Measurements from ENCODE around the gene SVEP1.

SVEP1 gene

DNA sequence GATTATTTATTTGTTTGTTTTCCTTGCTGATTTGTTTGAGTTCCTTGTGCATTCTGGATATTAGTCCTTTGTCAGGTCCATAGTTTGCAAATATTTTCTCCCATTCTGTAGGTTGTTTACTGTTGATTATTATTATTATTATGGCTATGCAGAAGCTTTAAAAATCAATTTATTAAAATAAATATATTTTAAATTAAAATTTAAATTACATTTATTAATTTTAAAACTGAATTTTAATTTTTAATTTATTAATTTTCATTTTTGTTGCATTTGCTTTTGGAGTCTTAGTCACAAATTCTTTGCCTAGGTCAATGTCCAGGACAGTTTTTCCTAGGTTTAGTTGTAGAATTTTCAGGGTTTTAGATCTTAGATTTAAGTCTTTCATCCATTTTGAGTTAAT lies 50.9 kb downstream of the SVEP1 start:
- DNase-seq (ENCODE audit: low read depth), result no peak
- TF ChIP-seq, protein P1, sequence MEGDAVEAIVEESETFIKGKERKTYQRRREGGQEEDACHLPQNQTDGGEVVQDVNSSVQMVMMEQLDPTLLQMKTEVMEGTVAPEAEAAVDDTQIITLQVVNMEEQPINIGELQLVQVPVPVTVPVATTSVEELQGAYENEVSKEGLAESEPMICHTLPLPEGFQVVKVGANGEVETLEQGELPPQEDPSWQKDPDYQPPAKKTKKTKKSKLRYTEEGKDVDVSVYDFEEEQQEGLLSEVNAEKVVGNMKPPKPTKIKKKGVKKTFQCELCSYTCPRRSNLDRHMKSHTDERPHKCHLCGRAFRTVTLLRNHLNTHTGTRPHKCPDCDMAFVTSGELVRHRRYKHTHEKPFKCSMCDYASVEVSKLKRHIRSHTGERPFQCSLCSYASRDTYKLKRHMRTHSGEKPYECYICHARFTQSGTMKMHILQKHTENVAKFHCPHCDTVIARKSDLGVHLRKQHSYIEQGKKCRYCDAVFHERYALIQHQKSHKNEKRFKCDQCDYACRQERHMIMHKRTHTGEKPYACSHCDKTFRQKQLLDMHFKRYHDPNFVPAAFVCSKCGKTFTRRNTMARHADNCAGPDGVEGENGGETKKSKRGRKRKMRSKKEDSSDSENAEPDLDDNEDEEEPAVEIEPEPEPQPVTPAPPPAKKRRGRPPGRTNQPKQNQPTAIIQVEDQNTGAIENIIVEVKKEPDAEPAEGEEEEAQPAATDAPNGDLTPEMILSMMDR (conservative IDR thresholded peaks at IDR 0.05; ENCODE audit: low read depth, low read length), result no peak
- no peak overlapping the region for H3K4me3 ChIP-seq (ENCODE audit: low read depth, low read length)

DNA sequence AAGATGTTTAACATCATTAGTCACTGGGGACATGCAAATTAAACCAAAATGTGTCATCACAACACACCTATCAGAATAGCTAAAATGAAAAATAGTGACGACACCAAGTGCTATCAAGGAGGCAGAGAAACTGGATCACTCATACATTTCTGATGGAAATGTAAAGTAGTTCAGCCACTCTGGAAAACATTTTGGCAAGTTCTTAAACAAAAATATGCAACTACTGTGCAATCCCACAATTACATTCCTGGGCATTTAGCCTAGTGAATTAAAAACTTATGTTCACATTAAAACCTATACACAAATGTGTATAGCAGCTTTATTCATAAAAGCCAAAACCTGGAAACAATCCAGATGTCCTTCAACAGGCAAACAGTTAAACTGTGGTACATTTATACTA lies 53.1 kb downstream of the SVEP1 start:
- H3K4me3 ChIP-seq (ENCODE audit: low read depth, low read length), result no peak overlapping the region
- peak; percentile 77 for DNase-seq (ENCODE audit: low read depth)
- TF ChIP-seq, protein P1 (conservative IDR thresholded peaks at IDR 0.05; ENCODE audit: low read depth, low read length), result no peak

DNA sequence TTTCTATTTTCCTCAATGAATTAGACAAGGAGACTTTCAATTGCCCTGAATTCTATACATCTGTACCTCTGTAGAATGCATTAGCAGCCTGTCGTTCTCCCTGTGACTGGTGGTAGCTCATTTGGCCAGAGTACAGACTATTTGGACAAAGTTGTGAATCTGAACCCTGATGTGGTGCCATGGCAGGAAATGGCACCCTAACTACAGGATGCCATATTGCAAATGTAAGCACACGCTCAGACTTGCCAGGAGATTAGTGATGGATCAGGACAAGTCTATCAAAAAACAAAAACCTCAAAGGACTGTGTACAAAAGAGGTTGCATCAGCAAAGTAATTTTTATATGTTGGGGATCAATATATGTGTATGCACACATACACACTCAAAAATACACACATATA lies 58.3 kb downstream of the SVEP1 start:
- DNase-seq (ENCODE audit: low read depth), result no peak
- TF ChIP-seq, protein P1 (conservative IDR thresholded peaks at IDR 0.05; ENCODE audit: low read depth, low read length), result no peak

DNA sequence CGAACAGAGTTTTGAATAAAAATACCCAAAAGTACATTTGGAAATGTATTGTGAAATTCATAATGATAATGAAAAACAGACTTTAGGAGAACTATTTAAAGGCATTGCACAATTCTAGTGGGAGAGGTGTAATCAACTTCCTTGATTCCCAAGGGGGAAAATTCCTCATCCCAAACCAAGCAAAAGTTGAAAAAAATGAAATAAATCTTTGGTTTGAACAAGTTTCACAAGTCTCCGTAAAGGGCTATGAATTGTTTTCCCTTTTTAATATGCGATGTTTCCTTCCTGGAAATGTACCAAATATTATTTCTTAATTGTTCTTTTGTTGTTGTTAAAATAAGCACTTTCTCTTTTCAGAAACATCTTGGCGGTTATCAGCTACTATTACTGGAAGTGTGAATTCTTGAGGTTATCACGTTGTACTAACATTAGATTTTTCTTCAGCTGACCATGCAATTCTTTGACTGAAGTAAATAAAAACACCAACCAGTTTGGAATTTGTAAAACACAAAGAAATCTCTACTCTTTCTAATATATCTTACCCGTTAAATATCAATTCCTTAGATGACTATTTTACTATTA lies 59.3 kb downstream of the SVEP1 start:
- TF ChIP-seq, protein P1 (conservative IDR thresholded peaks at IDR 0.05; ENCODE audit: low read depth, low read length), result no peak
- peak; percentile 68 for DNase-seq (ENCODE audit: low read depth)
- H3K4me3 ChIP-seq (ENCODE audit: low read depth, low read length), result no peak overlapping the region

More for the DNA sequence above, 58.3 kb downstream of the SVEP1 start:
- no peak overlapping the region for H3K4me3 ChIP-seq (ENCODE audit: low read depth, low read length)

DNA sequence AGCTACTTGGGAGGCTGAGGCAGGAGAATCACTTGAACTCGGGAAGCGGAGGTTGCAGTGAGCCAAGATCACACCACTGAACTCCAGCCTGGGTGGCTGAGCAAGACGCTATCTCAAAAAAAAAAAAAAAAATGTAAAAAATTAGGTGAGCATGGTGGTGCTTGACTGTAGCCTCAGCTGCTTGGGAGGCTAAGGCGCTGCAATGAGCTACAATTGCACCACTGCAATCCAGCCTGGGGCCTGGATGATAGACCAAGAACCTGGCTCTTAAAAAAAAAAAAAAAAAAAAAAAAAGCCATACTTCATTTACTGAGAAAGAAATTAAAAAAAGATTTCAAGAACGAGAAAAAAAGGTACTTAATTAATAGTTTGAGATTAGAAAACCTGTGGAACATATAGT lies 62.1 kb downstream of the SVEP1 start:
- TF ChIP-seq, protein P1 (conservative IDR thresholded peaks at IDR 0.05; ENCODE audit: low read depth, low read length), result no peak
- no peak for DNase-seq (ENCODE audit: low read depth)
- H3K4me3 ChIP-seq (ENCODE audit: low read depth, low read length), result no peak overlapping the region

DNA sequence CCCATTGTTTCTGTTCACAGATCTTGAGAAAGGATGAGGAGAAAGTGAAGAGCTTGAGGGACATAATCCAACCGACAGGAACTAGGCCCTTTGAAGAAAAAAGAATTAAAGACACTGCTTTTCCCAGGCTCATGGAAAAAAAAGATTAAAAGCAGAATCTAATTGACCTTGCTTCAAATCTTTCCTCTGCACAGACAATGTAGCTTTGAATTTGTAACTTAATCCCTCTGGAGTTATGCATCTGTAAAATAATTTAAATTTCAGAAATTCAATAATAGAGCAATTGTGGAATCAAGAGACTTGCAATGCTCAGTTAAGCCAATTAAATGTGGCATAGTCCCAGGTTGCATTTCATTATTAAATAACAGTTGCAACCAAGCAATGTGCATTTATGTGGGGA lies 64.6 kb downstream of the SVEP1 start:
- DNase-seq (ENCODE audit: low read depth), result no peak
- H3K4me3 ChIP-seq (ENCODE audit: low read depth, low read length), result no peak overlapping the region
- TF ChIP-seq, protein P1 (conservative IDR thresholded peaks at IDR 0.05; ENCODE audit: low read depth, low read length), result no peak

DNA sequence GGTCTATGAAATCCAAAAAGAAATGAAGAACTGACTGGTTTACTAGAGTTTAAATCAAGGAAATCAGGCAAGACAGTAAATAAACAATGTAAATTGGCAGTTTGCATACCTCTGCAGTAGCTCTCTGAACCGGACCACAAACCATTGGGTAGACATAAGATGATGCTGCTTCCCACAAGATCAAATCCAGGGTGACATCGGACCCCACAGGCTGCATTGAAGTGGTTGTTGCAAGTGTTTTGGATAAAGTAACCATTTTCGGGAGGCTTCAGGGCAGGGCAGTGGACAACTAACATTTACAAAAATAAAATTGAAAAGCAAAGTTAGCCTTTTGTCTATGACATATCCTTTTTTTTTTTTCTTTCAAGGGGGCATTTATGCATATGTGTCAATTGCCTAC lies 66.7 kb downstream of the SVEP1 start:
- DNase-seq (ENCODE audit: low read depth), result no peak
- TF ChIP-seq, protein P1 (conservative IDR thresholded peaks at IDR 0.05; ENCODE audit: low read depth, low read length), result no peak
- no peak overlapping the region for H3K4me3 ChIP-seq (ENCODE audit: low read depth, low read length)

Measured in choroid plexus epithelial cell (primary cell).